GM21360 (cell line): ENCODE measurements around the gene B4GAT1.
"Not testable (repeated sequence)": the region's sequence is repeated elsewhere in the genome, so short reads cannot be mapped to it uniquely, and the experiment has no call there.

Experiments
- ATAC-seq: cut with Tn5 transposase; IDR thresholded peaks from one replicate; pipeline ENCODE4 v1.9.1; 2021; ENCODE audit warnings: mild to moderate bottlenecking, moderate library complexity; ENCODE audit not compliant: unreplicated experiment

B4GAT1 gene

DNA sequence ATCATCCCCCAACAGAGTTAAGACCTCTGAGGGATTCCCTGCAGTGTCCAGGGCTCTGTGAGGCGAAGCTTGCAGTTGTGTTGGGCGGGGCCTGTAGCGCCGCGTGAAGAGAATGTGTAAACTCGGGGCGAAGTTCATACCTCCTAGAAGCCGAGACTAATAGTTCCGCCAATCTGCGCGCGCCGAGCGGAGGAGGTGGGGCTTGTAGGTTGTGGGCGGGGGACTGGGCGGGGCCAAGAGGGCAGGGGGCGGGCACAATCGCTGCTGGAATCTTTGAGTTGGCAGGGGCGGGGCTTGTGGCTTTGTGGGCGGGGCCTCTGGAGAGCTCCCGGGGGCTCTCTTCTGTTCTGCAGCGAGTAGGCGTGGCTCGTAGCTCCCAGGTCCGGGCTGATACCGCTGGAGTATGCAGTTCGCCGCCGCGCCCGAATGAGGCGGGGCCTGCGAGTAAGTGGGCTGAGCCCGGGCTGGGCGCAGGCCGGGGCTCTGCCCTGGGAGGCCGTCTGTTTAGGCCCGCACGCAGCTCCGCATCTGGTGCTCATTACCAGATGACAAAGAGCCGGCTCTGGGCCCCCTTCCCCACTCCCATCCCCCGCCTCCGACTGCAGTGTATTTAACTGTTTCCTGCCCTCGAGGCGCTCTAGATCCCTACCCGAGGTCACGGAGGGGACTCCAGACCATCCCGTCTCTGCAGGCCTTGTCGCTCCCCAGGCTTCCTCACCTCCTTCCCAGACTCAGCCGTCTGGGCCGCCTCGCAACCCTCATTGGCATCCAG, 34.7 kb downstream of the B4GAT1 start:
- peak; percentile 65 for ATAC-seq

DNA sequence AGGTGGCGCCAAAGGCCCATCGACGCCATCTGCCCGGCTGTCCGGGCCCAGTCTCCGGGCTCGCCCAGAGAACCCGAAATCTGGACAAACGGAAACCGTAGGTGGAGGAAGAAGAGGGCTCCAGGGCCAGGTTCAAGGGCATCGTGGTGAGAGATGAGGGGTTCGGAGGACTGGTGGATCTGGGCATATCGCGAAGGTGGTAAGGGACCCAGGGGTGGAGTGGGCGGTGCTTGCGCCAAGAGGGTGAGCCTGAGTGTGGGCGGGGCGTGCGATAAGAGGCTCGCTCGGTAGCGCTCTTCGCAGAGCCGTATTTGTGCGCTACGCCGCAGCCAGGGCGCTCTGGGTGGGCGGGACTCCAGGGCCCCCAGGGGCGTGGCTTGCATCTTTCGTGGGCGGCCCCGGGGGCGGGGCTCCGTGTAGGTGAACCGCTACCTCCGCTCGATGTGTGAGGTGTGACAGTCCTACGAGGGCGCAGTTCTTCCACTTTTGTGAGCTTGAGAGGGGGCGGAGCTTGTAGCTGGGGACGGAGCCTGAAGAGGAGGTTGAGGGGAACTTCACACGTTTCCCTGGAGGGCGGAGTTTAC, 35.4 kb downstream of the B4GAT1 start:
- peak; percentile 42 for ATAC-seq

GRCh38 chr11:66311470-66311964, 35.9 kb downstream of the B4GAT1 start:
- no peak for ATAC-seq

- ATAC-seq, result not testable (repeated sequence)
These were observed 36.5 kb downstream of the B4GAT1 start for GRCh38 chr11:66310803-66311440.

DNA sequence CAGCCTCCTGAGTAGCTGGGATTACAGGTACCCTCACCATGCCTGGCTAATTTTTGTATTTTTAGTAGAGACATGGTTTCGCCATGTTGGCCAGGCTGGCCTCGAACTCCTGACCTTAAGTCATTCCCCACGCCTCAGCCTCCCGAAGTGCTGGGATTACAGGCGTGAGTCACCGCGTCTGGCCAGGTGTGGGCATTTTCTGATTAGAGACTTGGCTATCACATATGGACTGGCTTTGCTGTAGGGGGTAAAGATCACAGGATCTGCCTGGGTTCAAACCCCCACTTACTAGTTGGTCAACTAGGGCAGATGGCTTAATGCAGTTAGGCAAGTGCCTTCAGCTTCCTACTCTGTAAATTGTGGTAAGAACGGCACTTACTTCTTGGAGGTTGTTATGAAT, 37.1 kb downstream of the B4GAT1 start:
- ATAC-seq, result no peak

- no peak for ATAC-seq
These were observed 38.0 kb downstream of the B4GAT1 start for GRCh38 chr11:66309475-66309874.

DNA sequence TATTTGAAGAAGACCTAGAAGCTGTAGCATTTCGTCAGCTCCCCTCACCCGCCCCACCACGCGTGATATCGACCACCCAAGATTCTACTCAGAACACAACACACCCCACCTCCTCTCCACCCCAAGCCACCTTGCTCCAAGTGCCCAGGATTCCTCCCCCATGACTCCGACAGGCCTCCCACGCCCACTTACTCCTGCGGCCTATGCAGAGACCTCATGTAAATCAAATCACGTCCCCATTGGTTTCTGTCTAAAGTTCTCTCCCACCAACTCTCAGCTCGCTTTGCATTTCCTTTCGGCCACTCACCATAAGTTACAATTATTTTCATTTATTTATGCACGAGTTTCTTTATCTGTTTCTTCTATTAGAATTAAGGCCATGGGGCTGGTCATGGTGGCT, 44.8 kb downstream of the B4GAT1 start:
- ATAC-seq, result no peak

- no peak for ATAC-seq
These were observed 48.2 kb downstream of the B4GAT1 start for GRCh38 chr11:66299186-66299585.

DNA sequence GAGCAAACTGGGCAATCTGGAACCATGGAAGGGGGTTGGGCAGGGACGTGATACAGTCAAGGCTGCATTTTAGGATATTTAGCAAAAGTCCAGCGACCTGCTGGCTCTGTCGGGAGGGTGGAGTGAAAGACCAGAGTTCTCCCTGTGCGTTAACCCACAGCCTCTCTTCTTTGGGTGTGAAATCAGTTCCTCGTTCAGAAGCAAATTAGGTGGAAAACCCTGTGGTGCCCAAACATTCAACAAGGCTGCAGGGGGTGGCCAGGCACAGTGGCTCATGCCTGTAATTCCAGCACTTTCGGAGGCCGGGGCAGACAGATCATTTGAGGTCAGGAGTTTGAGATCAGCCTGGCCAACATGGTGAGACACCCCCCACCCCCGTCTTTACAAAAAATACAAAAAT, 49.8 kb downstream of the B4GAT1 start:
- no peak for ATAC-seq
